Gastrocnemius medialis (tissue), 4 donors: ENCODE data around the gene TWF1. TPM values are rescaled to one million over a fixed set of nuclear protein-coding genes. Genes with fewer than 3 reads are reported as not detected.
"Not testable (repeated sequence)": the region's sequence is repeated elsewhere in the genome, so short reads cannot be mapped to it uniquely, and the experiment has no call there.

Experiments used
- ATAC-seq, 2 donors: fragments of 150-250 bp; one replicate each; pipeline ENCODE4 v1.9.1; 2016
- DNase-seq, 2 donors: peaks; one replicate each; pipeline ENCODE4 v3.0.0-alpha.2; 2019
- H3K27ac ChIP-seq, 4 donors: fragments of 200-600 bp; sonication (generic); 1 replicate in 1 of 4; 2 replicates in 3 of 4; pipeline ENCODE4 v1.5.1; 2016 to 2018; ENCODE audit warnings: mild to moderate bottlenecking in 2 of 4, moderate library complexity in 1 of 4
- H3K27me3 ChIP-seq, 3 donors: fragments of 200-600 bp; sonication (generic) in 2 of 3; 1 replicate in 1 of 3; 2 replicates in 2 of 3; pipeline versions ENCODE4 v1.5.1 to v1.6.0; 2016 to 2019; ENCODE audit warnings: mild to moderate bottlenecking in 1 of 3, moderate library complexity in 1 of 3
- H3K36me3 ChIP-seq, 2 donors: fragments of 200-600 bp; sonication (generic) in 1 of 2; one replicate each; pipeline ENCODE4 v1.5.1; 2017 to 2018
- H3K4me1 ChIP-seq, 2 donors: fragments of 200-600 bp; sonication (generic) in 1 of 2; one replicate each; pipeline ENCODE4 v1.5.1; 2016 to 2017; ENCODE audit warnings: mild to moderate bottlenecking in 2 of 2
- H3K4me3 ChIP-seq, 4 donors: fragments of 200-600 bp; sonication (generic) in 3 of 4; 1 replicate in 1 of 4; 2 replicates in 3 of 4; pipeline ENCODE4 v1.5.1; 2016 to 2019; ENCODE audit warnings: mild to moderate bottlenecking in 2 of 4
- H3K9me3 ChIP-seq, 3 donors: fragments of 200-600 bp; sonication (generic) in 2 of 3; 1 replicate in 1 of 3; 2 replicates in 2 of 3; pipeline ENCODE4 v1.5.1; 2016 to 2019
- POLR2A ChIP-seq, 2 donors: fragments of 450-650 bp; IDR thresholded peaks; one replicate each; pipeline ENCODE4 v1.6.1; 2017; ENCODE audit warnings: antibody characterized with exemption in 2 of 2, mild to moderate bottlenecking in 2 of 2, moderate library complexity in 2 of 2
- in situ Hi-C, 4 donors: fragments of 200-750 bp; cut with MboI; loops; one replicate each; pipeline versions ENCODE4 v1.15.0 to v1.8.0; 2017; ENCODE audit warnings: low sequenced_read_pairs in 4 of 4
- intact Hi-C: fragments of 100-400 bp; cut with DNase I; formaldehyde crosslinking; loops from one replicate; pipeline ENCODE4 v1.15.1; 2023; ENCODE audit warnings: low total_unique reads
- total RNA-seq, 4 donors: library from RNA; depleted of rRNA; stranded (reverse); fragments of >200 nt; gene quantifications; one replicate each; pipeline versions ENCODE4 v1.1.0 to v1.2.3, GENCODE V29; 2016
- TF ChIP-seq, protein P1 (sequence below), 5 experiments: fragments of 450-650 bp in 3 of 5; fragments of 200-600 bp in 2 of 5; sonication (generic) in 2 of 5; IDR thresholded peaks in 4 of 5; conservative IDR thresholded peaks in 1 of 5; 1 replicate in 4 of 5; 2 replicates in 1 of 5; pipeline ENCODE4 v1.5.1; 2016 to 2019; ENCODE audit warnings: antibody characterized with exemption in 5 of 5, mild to moderate bottlenecking in 3 of 5, moderate library complexity in 3 of 5

Gene TWF1
- total RNA-seq: 10 to 100 TPM in 2 of 4 donors, 1 to 10 TPM in 2; 7.4 to 10.7 (median 9.0) TPM

DNA sequence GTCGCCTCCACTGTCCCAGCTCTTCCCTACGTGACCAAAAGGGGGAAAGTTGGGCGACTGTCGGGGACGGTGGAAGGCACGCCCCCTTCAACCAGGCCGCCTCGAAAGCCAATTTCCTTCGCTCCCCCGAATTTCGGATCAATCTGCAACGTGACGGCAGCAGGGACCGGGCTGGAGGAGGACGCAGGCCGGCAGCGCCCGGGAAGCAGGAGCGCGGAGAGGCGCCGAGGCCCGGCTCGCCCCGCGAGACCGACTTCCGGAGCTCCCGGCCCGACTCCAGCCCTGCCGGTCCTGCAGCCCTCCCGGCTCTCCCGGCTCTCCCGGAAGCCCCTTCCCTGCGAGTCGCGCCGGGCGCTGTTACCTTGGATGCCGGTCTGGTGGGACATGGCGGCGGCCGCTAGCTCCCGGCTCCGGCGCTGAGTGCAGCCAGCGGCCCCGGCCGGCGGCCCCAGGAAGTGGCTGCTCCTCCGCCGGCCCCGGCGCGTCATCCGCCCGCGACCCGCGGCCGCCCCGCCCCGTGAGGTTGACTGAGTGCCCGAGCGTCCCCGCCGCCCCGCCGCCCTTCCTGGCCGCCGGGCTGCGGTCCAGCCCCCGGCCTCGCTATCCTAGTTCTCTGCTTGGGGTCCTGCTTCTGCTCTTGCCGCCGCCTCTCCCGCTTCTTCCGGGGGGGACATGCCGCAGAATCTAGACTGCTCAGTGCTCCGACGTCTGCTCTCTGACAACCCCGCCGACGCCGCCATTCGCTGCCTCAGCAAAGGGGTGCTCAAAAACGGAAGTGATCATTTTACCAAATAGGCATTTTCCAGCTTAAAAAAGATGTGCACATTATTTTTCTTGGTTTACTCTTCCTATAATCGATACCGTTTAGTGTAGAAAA is at the start of gene TWF1:
Gene TWF1 (minus strand): TSS at position 458 of the 877 bp plus-strand sequence. CDS start 72 bp downstream, at position 386.
- peak; percentile 98 for ATAC-seq

DNA sequence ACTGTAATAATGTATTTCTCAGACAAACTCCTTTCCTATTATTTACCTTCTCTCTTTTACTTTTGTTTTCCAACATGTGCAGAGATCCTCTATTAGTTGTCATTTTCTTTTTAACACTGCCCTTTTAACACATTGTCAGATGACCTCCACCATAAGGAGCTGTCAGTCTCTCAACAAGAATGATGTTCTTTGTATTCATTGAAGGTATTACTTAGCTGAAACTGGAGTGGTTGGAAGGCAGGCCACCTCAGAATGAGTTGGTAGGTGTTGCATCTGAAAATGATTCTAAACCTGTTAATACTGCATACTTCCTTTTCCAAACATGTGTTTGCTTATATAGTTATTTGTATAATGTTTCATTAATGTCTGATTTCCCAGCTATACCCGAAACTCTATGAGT is 46.6 kb upstream of the TWF1 start:
- ATAC-seq (no peak), DNase-seq (no peak)
- intact Hi-C loops: no loop called here
- no peaks in the 10 kb centered on the region for H3K9me3 ChIP-seq
- H3K36me3 ChIP-seq: no peaks in the 10 kb centered on the region
- H3K27ac ChIP-seq: no peak overlapping the region
- in situ Hi-C loops: no loop called here
- TF ChIP-seq, protein P1, sequence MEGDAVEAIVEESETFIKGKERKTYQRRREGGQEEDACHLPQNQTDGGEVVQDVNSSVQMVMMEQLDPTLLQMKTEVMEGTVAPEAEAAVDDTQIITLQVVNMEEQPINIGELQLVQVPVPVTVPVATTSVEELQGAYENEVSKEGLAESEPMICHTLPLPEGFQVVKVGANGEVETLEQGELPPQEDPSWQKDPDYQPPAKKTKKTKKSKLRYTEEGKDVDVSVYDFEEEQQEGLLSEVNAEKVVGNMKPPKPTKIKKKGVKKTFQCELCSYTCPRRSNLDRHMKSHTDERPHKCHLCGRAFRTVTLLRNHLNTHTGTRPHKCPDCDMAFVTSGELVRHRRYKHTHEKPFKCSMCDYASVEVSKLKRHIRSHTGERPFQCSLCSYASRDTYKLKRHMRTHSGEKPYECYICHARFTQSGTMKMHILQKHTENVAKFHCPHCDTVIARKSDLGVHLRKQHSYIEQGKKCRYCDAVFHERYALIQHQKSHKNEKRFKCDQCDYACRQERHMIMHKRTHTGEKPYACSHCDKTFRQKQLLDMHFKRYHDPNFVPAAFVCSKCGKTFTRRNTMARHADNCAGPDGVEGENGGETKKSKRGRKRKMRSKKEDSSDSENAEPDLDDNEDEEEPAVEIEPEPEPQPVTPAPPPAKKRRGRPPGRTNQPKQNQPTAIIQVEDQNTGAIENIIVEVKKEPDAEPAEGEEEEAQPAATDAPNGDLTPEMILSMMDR (IDR thresholded peaks at IDR 0.05 in 4 of 5, conservative IDR thresholded peaks at IDR 0.05 in 1 of 5): no peak
- TF ChIP-seq POLR2A (IDR thresholded peaks at IDR 0.05): no peak
- H3K4me3 ChIP-seq: no peak overlapping the region
- H3K27me3 ChIP-seq: no peaks in the 10 kb centered on the region
- H3K4me1 ChIP-seq: no peaks in the 10 kb centered on the region

More for the DNA sequence above, at the start of gene TWF1:
- peaks cover 0 to 8% of the 10 kb centered on the region in 2 donors for H3K36me3 ChIP-seq
- H3K27ac ChIP-seq: peak within 1 kb of the TSS; percentile 87 to 96 (median 94)
- TF ChIP-seq, protein P1 (IDR thresholded peaks at IDR 0.05 in 4 of 5, conservative IDR thresholded peaks at IDR 0.05 in 1 of 5): peak in 4 of 5 experiments; percentile 31 to 56 (median 43)
- TF ChIP-seq POLR2A (IDR thresholded peaks at IDR 0.05): peak; percentile 62 to 76
- peaks cover 21 to 27% of the 10 kb centered on the region in 2 donors for H3K4me1 ChIP-seq
- in situ Hi-C loops (loop anchor here in 1 of 4 donors (10.0 kb wide), 1 partner anchor 79 kb away; no protein-coding TSS in a partner anchor), intact Hi-C loops (loop anchor here (1.0 to 5.0 kb wide), 4 partner anchors 30 to 1569 kb away; partner anchors contain the start of genes IRAK4, PUS7L, TMEM117 and YAF2)
- peak; percentile 58 to 77 for DNase-seq
- no peaks in the 10 kb centered on the region for H3K27me3 ChIP-seq
- peak within 1 kb of the TSS; percentile 80 to 92 (median 86) for H3K4me3 ChIP-seq
- H3K9me3 ChIP-seq: no peaks in the 10 kb centered on the region

DNA sequence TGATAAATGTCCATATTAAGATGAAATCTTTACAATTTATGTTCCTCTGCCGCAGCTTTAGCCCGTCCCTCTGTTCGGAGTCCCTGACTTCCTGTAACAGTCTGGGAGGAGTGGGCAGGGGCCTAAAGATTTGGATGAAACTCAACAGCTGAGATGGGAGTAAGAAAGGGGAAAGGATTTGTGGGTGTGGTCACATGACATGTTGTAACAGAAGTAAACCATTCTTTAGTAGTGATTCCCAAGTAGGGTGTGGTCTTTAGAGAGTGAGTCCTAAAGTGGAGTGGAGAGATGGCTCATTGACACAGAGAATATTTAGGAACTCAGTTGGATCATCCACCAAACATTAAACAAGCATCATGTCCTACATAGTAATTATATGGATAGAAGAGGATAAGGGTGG is 42.7 kb upstream of the TWF1 start:
- H3K9me3 ChIP-seq: no peaks in the 10 kb centered on the region
- in situ Hi-C loops (no loop called here), intact Hi-C loops (no loop called here)
- DNase-seq (no peak), ATAC-seq (no peak)
- H3K27ac ChIP-seq: no peak overlapping the region
- TF ChIP-seq POLR2A (IDR thresholded peaks at IDR 0.05): no peak
- TF ChIP-seq, protein P1 (IDR thresholded peaks at IDR 0.05 in 4 of 5, conservative IDR thresholded peaks at IDR 0.05 in 1 of 5): no peak
- no peaks in the 10 kb centered on the region for H3K27me3 ChIP-seq
- no peaks in the 10 kb centered on the region for H3K4me1 ChIP-seq
- H3K36me3 ChIP-seq: peaks cover 0 to 6% of the 10 kb centered on the region in 2 donors
- no peak overlapping the region for H3K4me3 ChIP-seq

DNA sequence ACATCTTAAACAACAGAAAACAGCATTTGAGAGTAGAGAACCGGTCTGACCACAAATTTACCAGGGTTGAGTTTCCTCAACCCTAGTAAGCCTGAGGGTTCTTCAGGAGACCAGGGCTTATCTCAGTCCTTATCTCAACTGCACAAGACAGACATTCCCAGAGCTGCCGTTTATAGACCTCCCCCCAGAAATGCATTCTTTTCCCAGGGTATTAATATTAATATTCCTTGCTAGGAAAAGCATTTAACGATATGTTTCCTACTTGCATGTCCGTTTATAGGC is 42.0 kb upstream of the TWF1 start:
- Histone ChIP-seq H3K27me3 (no peaks in the 10 kb centered on the region), H3K4me1 (no peaks in the 10 kb centered on the region), H3K4me3 (no peak overlapping the region), H3K9me3 (no peaks in the 10 kb centered on the region), H3K27ac (no peak overlapping the region), H3K36me3 (peaks cover 0 to 6% of the 10 kb centered on the region in 2 donors)
- intact Hi-C loops: no loop called here
- TF ChIP-seq, protein P1 (IDR thresholded peaks at IDR 0.05 in 4 of 5, conservative IDR thresholded peaks at IDR 0.05 in 1 of 5): no peak
- TF ChIP-seq POLR2A (IDR thresholded peaks at IDR 0.05): no peak
- in situ Hi-C loops: no loop called here
- ATAC-seq (no peak), DNase-seq (no peak)

DNA sequence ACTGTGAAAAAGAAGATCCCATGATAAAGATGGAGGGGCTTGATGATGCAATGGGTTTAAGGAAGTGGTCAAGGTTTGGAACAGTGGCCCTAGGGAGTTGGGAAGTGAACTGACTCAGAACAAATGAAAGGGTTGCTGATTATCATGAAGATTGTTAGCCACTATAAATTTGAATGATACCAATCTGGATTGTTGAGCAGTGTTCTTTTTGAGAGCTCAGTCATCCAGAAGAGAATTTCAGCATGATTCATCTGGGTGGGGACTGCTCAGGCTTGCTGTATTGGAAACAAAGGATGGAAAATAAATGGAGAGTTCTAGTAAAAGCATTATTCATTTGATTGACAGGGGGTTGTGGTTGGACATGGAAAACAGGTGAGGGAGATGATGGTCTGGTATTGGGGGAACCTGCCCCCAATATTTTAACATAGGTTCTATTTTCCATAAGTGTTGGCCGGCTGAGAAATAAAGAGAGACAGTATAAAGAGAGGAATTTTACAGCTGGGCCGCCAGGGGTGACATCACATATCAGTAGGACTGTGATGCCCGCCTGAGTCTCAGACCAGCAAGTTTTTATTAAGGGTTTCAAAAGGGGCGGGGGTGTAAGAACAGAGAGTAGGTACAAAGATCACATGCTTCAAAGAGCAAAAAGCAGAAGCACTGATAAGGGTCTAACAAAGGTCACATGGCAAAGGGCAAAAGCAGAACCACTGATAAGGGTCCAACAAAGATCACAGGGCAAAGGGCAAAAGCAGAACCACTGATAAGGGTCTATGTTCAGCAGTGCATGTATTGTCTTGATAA is 41.5 kb upstream of the TWF1 start:
- in situ Hi-C loops: not testable (repeated sequence)

More for the DNA sequence above, 41.5 kb upstream of the TWF1 start:
- ATAC-seq, H3K4me1 ChIP-seq, H3K27ac ChIP-seq, H3K36me3 ChIP-seq, DNase-seq, H3K4me3 ChIP-seq, H3K9me3 ChIP-seq, intact Hi-C loops, H3K27me3 ChIP-seq: not testable (repeated sequence)
